Measurements from ENCODE around the gene BCKDHB. TPM values are rescaled to one million over a fixed set of nuclear protein-coding genes. Genes with fewer than 3 reads are reported as not detected.

Gene BCKDHB
- total and polyA plus RNA-seq, 2 donors: 13.8 to 43.7 TPM

DNA sequence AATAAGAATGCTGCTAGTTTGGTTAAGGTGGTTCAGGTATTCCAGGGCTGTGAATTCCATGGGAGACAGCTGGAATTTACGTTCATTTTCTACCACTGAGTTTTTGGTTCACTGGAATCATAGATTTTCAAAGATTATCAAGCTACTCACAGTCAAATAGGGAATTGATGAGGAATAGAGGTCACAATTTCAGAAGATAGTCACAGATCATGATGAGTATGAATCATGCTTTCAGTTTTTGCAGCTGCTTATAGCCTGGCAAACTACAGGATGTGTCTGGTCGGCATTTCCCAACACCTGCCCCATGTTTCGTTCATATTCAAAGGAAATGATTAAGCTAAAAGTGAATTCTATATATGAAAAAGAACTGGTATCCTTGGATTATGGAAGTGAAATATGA is 58.7 kb downstream of the BCKDHB start:
- no peak overlapping the region for H3K4me3 ChIP-seq (ENCODE audit: low read depth, low read length)
- H3K36me3 ChIP-seq (ENCODE audit: insufficient read depth): peaks cover 3% of the 10 kb centered on the region
- H3K27ac ChIP-seq (ENCODE audit: low read depth): no peak overlapping the region
- H3K4me1 ChIP-seq (ENCODE audit: insufficient read depth): no peaks in the 10 kb centered on the region
- 88% methylated on average over 3 of the region's 3 CpGs for WGBS
- no peak for DNase-seq (ENCODE audit: extremely low spot score)

DNA sequence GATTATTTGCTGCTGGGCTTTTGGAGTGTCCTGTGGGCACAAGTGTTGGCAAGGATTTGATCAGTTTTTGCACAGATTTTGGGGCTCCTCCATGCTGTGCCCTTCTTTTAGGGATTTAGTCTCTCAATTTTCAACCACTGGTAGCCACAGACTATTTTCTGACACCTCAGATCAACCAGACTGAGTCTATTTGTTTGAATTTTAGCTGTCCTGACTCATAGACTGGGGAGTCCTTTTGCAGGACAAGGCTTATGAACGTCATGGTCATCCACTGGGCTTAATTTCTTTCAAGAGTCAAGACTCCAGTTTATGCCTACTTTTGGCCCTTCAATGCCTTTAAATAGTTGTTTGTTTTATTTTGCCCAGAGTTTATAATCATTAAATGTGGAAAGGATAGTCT is 59.3 kb downstream of the BCKDHB start:
- Histone ChIP-seq H3K4me3 (ENCODE audit: low read depth, low read length) (no peak overlapping the region), H3K27ac (ENCODE audit: low read depth) (no peak overlapping the region), H3K4me1 (ENCODE audit: insufficient read depth) (no peaks in the 10 kb centered on the region), H3K36me3 (ENCODE audit: insufficient read depth) (peaks cover 3% of the 10 kb centered on the region)
- DNase-seq (ENCODE audit: extremely low spot score): no peak
- WGBS: 98% methylated on average over 1 of the region's 1 CpG

DNA sequence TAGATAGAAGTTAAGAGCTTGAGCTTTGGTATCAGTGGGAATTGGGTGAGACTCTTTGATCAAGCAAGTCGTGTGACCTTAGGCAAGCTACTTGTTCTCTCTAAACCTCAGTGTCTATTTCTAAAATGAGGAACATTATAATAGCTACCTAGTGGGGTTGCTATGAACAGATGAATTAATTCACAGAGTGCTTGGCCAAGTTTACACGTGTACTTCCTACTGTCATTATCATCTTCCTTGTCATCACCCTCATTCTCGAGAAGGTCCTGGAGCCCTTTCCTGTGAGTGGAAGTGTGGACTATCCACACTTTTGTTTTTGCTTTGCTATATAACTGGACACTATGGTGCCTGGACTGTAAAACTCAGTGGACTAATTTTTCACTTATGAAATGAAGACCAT is 64.0 kb downstream of the BCKDHB start:
- no peak for DNase-seq (ENCODE audit: extremely low spot score)
- Histone ChIP-seq H3K4me3 (ENCODE audit: low read depth, low read length) (no peak overlapping the region), H3K4me1 (ENCODE audit: insufficient read depth) (no peaks in the 10 kb centered on the region), H3K36me3 (ENCODE audit: insufficient read depth) (peaks cover 3% of the 10 kb centered on the region), H3K27ac (ENCODE audit: low read depth) (no peak overlapping the region)
- WGBS: 83% methylated on average over 3 of the region's 3 CpGs

DNA sequence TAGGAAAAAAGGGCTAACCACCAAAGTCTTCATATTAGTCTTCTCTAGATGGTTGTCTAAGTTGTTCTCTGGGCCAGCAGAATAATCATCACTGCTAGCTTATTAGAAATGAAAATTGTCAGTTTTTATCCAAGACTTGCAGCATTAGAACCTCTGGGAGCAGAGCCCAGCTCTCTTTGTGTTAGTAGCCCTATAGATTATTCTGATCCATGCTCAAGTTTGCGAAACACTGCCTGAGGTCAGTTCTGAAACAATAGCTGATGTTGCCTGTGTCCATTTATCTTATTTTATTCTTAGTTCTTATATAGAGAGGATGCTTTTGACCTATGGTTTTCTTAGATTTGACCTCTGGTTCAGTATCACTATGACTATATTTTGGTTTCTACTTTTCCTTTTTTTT is 66.9 kb downstream of the BCKDHB start:
- Histone ChIP-seq H3K27ac (ENCODE audit: low read depth) (no peak overlapping the region), H3K36me3 (ENCODE audit: insufficient read depth) (no peaks in the 10 kb centered on the region), H3K4me3 (ENCODE audit: low read depth, low read length) (no peak overlapping the region), H3K4me1 (ENCODE audit: insufficient read depth) (no peaks in the 10 kb centered on the region)
- 96% methylated on average over 1 of the region's 1 CpG for WGBS
- DNase-seq (ENCODE audit: extremely low spot score): no peak

DNA sequence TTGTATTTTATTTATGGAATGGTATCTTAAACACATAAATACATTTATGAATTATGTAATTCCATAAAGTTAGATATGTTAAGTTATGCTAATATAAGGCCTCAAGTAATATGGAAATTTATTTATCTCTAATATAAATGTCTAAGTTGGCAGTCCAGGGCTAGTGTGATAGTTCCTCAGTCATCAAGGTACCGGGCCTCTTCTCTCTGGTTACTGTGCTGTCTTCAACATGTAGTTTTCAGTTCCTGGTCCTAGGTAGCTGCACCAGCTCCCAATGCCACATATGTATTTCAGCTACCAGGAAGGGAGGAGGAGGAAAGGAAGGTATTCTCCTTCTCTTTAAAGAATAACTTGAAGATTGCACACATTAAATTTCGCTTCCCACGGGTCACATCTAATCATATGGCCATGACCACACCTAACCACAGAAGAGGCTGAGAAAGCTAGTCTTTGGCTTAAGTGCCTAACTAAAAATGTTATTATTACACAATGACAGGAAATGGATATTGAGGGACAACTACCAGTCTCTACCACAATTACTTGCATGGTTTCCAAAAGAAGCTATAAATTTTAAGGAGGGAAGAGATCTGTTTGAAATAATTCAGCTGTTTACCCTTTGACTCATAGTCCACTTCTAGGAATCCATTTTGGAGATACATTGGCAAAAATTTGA is 68.6 kb downstream of the BCKDHB start:
- Histone ChIP-seq H3K36me3 (ENCODE audit: insufficient read depth) (no peaks in the 10 kb centered on the region), H3K4me3 (ENCODE audit: low read depth, low read length) (no peak overlapping the region), H3K4me1 (ENCODE audit: insufficient read depth) (no peaks in the 10 kb centered on the region), H3K27ac (ENCODE audit: low read depth) (no peak overlapping the region)
- WGBS: 89% methylated on average over 3 of the region's 3 CpGs
- DNase-seq (ENCODE audit: extremely low spot score): no peak

DNA sequence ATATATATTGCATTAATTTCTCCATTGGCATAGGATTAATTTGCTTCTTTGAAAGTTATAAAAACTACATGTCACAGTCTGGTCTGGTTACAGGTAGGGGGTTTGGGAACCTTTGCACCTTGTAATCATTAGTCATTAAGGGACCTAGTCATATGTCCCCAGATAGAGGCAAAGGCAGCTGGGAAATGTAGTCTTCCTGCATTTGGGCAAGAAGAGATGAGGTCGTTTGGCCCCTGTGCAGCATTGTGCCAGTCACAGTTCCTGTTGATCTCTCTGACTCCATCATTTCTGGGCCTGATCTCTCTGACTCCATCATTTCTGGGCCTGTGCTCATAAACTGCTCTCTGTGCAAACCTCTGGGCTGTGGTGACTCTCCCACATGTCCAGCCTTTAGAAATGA is 73.2 kb downstream of the BCKDHB start:
- Histone ChIP-seq H3K4me3 (ENCODE audit: low read depth, low read length) (no peak overlapping the region), H3K4me1 (ENCODE audit: insufficient read depth) (no peaks in the 10 kb centered on the region), H3K36me3 (ENCODE audit: insufficient read depth) (no peaks in the 10 kb centered on the region), H3K27ac (ENCODE audit: low read depth) (no peak overlapping the region)
- no peak for DNase-seq (ENCODE audit: extremely low spot score)
- 60% methylated on average over 1 of the region's 1 CpG for WGBS

DNA sequence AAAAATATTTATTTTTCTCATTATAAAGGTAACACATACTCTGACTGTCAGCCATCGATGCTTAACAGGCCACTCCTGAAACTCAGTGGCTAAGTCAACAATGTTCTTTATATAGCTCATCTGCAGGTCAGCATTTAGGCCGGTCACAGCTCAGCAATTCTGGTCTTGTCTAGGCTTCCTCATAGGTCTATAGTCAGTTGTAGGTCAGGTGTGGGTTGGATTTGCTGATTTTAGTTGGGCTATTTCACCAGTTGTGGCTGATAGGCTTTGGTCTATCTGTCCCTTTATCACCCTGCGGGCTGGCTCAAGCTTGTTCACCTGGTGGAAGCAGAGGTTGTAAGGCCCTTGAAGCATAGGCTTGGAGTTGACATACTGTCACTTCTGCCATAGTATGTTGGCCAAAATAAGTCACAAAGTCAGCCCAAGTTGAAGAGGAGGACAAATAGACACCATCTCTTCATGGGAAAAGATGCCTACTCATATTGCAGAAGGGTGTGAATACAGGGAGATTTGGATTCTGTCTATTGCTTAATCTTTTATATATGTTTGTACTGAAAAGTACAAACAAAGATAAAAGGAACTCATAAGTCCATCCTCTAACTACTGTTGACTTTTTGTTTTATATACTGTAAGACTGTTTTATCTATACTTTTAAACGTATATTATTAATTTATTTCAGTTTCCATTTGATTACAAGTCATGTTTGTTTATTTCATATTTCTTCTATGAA is 75.0 kb downstream of the BCKDHB start:
- Histone ChIP-seq H3K4me1 (ENCODE audit: insufficient read depth) (no peaks in the 10 kb centered on the region), H3K36me3 (ENCODE audit: insufficient read depth) (no peaks in the 10 kb centered on the region), H3K27ac (ENCODE audit: low read depth) (no peak overlapping the region), H3K4me3 (ENCODE audit: low read depth, low read length) (no peak overlapping the region)
- DNase-seq (ENCODE audit: extremely low spot score): no peak
- 79% methylated on average over 4 of the region's 4 CpGs for WGBS

DNA sequence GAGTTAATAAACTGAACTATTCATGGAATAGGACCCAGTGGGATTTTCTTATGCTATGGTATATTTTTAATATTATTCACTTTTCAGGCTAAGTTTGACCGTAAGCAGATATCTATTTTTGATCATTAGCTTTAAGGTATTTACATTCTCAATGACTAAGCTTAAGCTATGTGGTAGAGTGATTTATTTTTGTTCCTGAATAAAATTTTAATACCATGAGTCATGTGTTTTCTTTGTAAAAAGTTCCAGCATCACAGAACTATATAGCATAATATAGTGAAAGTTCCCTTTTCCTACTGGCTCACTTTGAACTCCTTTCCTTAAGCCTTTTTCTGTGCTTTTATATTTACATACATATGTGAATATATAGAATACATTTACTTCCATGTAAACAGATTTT is 75.8 kb downstream of the BCKDHB start:
- 85% methylated on average over 1 of the region's 1 CpG for WGBS
- Histone ChIP-seq H3K27ac (ENCODE audit: low read depth) (no peak overlapping the region), H3K4me1 (ENCODE audit: insufficient read depth) (no peaks in the 10 kb centered on the region), H3K4me3 (ENCODE audit: low read depth, low read length) (no peak overlapping the region), H3K36me3 (ENCODE audit: insufficient read depth) (no peaks in the 10 kb centered on the region)
- DNase-seq (ENCODE audit: extremely low spot score): no peak

DNA sequence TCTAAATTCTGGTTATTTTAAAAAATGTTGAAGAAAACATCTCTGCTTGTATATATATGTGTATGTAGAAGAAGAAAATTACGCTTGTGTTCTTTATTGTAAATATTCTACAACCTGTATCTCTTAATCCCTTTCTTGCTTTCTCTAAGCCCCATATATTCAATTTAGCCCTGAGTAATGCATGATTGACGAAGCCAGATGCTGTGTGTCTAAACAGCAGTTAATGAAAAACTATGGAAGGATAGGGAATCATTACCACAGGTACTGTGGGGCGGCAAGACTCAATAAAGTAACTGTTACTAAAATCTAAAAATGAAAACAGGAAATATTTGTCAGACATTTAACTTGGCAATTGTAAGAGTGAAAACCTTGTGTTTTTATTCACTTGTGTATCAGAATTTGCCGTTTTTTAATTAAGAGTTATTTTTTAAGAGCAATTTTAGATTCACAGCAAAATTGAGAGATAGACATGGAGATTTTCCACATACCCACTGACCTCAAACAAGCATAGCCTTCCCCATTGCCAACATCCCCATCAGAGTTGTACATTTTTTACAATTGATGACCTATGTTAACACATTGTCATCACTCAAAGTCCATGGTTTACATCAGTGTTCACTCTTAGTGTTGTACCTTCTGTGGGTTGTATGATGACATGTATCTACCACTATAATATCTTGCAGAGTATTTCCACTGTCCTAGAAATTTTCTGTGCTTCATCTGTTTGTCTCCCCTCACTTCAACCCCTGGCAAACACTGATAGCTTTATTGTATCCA is 76.7 kb downstream of the BCKDHB start:
- Histone ChIP-seq H3K4me3 (ENCODE audit: low read depth, low read length) (no peak overlapping the region), H3K27ac (ENCODE audit: low read depth) (no peak overlapping the region), H3K36me3 (ENCODE audit: insufficient read depth) (no peaks in the 10 kb centered on the region), H3K4me1 (ENCODE audit: insufficient read depth) (no peaks in the 10 kb centered on the region)
- DNase-seq (ENCODE audit: extremely low spot score): no peak
- 97% methylated on average over 4 of the region's 4 CpGs for WGBS

DNA sequence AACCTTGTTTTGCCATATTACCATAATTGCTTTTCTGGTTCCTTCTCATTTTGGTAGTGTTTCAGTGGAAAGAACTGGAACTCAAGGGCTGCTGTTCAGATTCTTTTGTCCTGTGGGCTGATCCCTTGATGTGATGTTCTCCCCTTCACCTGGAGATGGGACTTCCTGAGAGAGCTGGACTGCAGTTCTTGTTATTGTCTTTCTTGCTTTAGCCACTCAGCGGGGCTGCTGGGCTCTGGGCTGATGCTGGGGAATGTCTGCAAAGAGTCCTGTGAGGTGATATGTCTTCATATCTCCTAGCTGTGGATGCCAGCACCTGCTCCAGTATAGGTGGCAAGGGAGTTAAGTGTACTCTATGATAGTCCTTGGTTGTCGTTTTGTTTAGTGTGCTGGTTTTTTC is 79.0 kb downstream of the BCKDHB start:
- Histone ChIP-seq H3K27ac (ENCODE audit: low read depth) (no peak overlapping the region), H3K4me3 (ENCODE audit: low read depth, low read length) (no peak overlapping the region), H3K4me1 (ENCODE audit: insufficient read depth) (no peaks in the 10 kb centered on the region), H3K36me3 (ENCODE audit: insufficient read depth) (no peaks in the 10 kb centered on the region)
- WGBS: 94% methylated on average over 2 of the region's 2 CpGs
- DNase-seq (ENCODE audit: extremely low spot score): no peak

DNA sequence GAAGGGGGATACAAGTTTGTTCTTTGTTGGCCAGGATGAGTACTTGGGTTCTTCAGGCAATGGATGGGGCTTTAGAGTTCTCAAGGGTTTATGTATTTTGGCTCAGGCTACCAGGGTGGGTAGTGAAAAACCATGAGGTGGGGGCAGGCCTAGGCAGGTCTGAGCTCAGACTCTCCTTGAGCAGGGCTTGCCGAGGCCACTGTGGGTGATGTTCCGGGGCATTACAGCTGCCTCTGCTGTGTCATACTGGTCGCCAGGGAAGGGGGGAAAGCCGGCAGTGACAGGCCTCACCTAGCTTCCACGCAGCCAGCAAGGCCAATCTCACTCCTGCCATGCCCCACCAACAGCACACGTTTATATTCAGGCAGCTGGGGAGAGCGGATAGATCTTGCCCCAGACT is 79.6 kb downstream of the BCKDHB start:
- no peak overlapping the region for H3K27ac ChIP-seq (ENCODE audit: low read depth)
- WGBS: 90% methylated on average over 7 of the region's 7 CpGs
- H3K36me3 ChIP-seq (ENCODE audit: insufficient read depth): no peaks in the 10 kb centered on the region
- no peak overlapping the region for H3K4me3 ChIP-seq (ENCODE audit: low read depth, low read length)
- no peaks in the 10 kb centered on the region for H3K4me1 ChIP-seq (ENCODE audit: insufficient read depth)
- DNase-seq (ENCODE audit: extremely low spot score): no peak

DNA sequence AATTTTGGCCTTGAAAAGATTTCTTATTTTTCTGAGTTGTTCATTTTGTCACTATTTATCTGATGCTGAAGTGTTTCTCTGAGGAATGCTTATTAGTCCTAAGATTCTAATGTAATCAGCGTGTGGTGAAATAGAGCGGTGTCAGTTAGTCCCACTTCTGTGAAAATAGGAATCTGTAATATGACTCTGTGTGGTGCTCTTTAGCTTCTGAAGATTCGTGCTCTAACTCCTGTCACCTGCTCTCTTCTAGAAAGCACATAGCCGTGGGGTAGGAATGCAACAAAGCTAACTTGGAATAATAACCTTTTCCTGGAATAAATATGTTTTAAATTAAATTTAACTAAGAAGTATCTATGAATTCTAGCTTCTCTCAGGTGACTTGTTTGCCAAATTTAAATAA is 90.4 kb downstream of the BCKDHB start:
- Histone ChIP-seq H3K4me3 (ENCODE audit: low read depth, low read length) (no peak overlapping the region), H3K4me1 (ENCODE audit: insufficient read depth) (no peaks in the 10 kb centered on the region), H3K36me3 (ENCODE audit: insufficient read depth) (no peaks in the 10 kb centered on the region), H3K27ac (ENCODE audit: low read depth) (no peak overlapping the region)
- 91% methylated on average over 4 of the region's 4 CpGs for WGBS
- no peak for DNase-seq (ENCODE audit: extremely low spot score)

DNA sequence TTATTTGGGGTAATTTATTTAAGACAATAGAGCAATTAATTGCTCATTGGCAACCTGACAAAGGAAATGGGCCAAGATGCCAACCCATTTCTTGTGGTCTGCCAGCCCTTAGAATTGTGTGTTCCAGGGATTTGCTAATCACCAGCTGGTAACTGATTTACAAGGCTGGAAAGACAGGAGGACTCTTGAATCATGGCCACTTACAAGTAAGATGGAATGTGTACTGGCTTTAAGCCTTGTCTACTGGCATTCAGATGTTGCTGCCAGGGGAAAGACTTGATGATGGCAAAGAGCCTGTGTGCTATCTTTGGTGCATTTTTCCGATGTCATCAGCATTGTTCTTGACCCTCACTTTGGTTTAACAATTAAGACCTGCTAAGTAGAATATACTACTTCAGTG is 91.0 kb downstream of the BCKDHB start:
- Histone ChIP-seq H3K36me3 (ENCODE audit: insufficient read depth) (no peaks in the 10 kb centered on the region), H3K4me1 (ENCODE audit: insufficient read depth) (no peaks in the 10 kb centered on the region), H3K27ac (ENCODE audit: low read depth) (no peak overlapping the region), H3K4me3 (ENCODE audit: low read depth, low read length) (no peak overlapping the region)
- DNase-seq (ENCODE audit: extremely low spot score): no peak
- 56% methylated on average over 1 of the region's 1 CpG for WGBS

DNA sequence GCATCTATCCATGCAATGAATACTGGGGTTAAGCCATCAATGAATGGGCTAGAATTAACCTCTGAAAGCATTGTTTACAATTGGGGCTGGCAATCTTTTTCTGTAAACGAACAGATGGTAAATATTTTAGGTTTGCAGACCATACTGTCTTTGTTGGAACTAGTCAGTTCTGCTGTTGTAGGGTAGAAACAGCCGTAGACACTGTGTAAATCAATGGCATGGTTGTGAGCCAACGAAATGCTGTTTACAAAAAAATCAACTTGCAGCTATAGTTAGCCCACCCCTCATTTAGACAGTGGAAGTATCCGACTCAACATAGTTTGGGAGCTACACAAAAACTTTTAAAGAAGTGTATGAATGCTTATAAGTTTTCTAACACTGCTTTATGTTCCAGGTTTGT is 91.5 kb downstream of the BCKDHB start:
- DNase-seq (ENCODE audit: extremely low spot score): no peak
- no peaks in the 10 kb centered on the region for H3K4me1 ChIP-seq (ENCODE audit: insufficient read depth)
- WGBS: 70% methylated on average over 4 of the region's 4 CpGs
- H3K4me3 ChIP-seq (ENCODE audit: low read depth, low read length): no peak overlapping the region
- no peak overlapping the region for H3K27ac ChIP-seq (ENCODE audit: low read depth)
- no peaks in the 10 kb centered on the region for H3K36me3 ChIP-seq (ENCODE audit: insufficient read depth)
